Endodermal cell (in vitro differentiated cells): ENCODE data around the gene SPIRE2. TPM values are rescaled to one million over a fixed set of nuclear protein-coding genes. Genes with fewer than 3 reads are reported as not detected.
A peak's percentile ranks its signal among the peaks of the same experiment; 100 is the strongest.

Experiments used
- DNase-seq: peaks from one replicate; pipeline ENCODE4 v3.0.0-alpha.2; 2017
- H3K27ac ChIP-seq: 2 replicates; pipeline ENCODE4 v1.5.1; 2013; ENCODE audit warnings: mild to moderate bottlenecking, low read depth, low read length, moderate library complexity
- H3K27me3 ChIP-seq: 2 replicates; pipeline ENCODE4 v1.6.1; 2013; ENCODE audit warnings: mild to moderate bottlenecking, low read length, moderate library complexity; ENCODE audit not compliant: insufficient read depth, control insufficient read depth, poor library complexity, severe bottlenecking
- H3K36me3 ChIP-seq: 2 replicates; pipeline ENCODE4 v1.7.0; 2013; ENCODE audit warnings: mild to moderate bottlenecking, low read length, moderate library complexity; ENCODE audit not compliant: control insufficient read depth, insufficient read depth
- H3K4me1 ChIP-seq: one replicate; pipeline ENCODE4 v1.7.0; 2013; ENCODE audit warnings: low read length; ENCODE audit not compliant: control insufficient read depth, insufficient read depth
- H3K4me3 ChIP-seq: 2 replicates; pipeline ENCODE4 v1.5.1; 2013; ENCODE audit warnings: mild to moderate bottlenecking, low read length, moderate library complexity
- H3K9ac ChIP-seq: 2 replicates; pipeline ENCODE4 v1.6.1; 2013; ENCODE audit warnings: mild to moderate bottlenecking, low read length, moderate library complexity; ENCODE audit not compliant: poor library complexity, severe bottlenecking; ENCODE audit errors: extremely low read depth
- H3K9me3 ChIP-seq: 2 replicates; pipeline ENCODE4 v1.6.1; 2013; ENCODE audit warnings: mild to moderate bottlenecking, low read length, moderate library complexity; ENCODE audit not compliant: control insufficient read depth
- H3K27ac Mint-ChIP-seq: 2 replicates; pipeline ENCODE4 v1.8.0; 2020; ENCODE audit warnings: mixed read lengths
- H3K27me3 Mint-ChIP-seq: 2 replicates; pipeline ENCODE4 v1.8.0; 2021; ENCODE audit warnings: mild to moderate bottlenecking, mixed read lengths; ENCODE audit not compliant: insufficient read depth
- H3K36me3 Mint-ChIP-seq: 2 replicates; pipeline ENCODE4 v1.8.0; 2020; ENCODE audit warnings: low read depth, mixed read lengths
- H3K4me1 Mint-ChIP-seq: 2 replicates; pipeline ENCODE4 v1.8.0; 2020; ENCODE audit warnings: mixed read lengths
- H3K4me3 Mint-ChIP-seq: 2 replicates; pipeline ENCODE4 v1.8.0; 2020; ENCODE audit warnings: mild to moderate bottlenecking, moderate library complexity, mixed read lengths
- H3K9me3 Mint-ChIP-seq: 2 replicates; pipeline ENCODE4 v1.8.0; 2020; ENCODE audit warnings: mild to moderate bottlenecking, mixed read lengths
- WGBS, 2 experiments: methylation state at CpG; one replicate each; pipeline versions ENCODE4 v1.1.5 to v1.1.7; 2013; ENCODE audit warnings: missing lambda C conversion rate in 2 of 2, mixed read lengths in 1 of 2; ENCODE audit not compliant: insufficient coverage in 1 of 2, insufficient read length in 1 of 2; 5-methylcytosine and 5-hydroxymethylcytosine counted together
- total RNA-seq, 2 donors: library from RNA; stranded (reverse); fragmentation: NEBNext Ultra II Directional in 1 of 2; extraction: Animal tissue kit (Norgen Biotek cat#: 25700) in 1 of 2; gene quantifications; 2 replicates in 1 of 2; 3 replicates in 1 of 2; pipeline ENCODE4 v1.2.1, GENCODE V29; 2021
- TF ChIP-seq, protein P1 (sequence below): fragments of 200-600 bp; sonication (generic); conservative IDR thresholded peaks from 2 replicates; pipeline ENCODE4 v1.5.0; 2021; ENCODE audit warnings: antibody characterized with exemption, mild to moderate bottlenecking

Gene SPIRE2
- total RNA-seq, 2 donors from 2014 or later: 12.8 to 12.9 TPM

DNA sequence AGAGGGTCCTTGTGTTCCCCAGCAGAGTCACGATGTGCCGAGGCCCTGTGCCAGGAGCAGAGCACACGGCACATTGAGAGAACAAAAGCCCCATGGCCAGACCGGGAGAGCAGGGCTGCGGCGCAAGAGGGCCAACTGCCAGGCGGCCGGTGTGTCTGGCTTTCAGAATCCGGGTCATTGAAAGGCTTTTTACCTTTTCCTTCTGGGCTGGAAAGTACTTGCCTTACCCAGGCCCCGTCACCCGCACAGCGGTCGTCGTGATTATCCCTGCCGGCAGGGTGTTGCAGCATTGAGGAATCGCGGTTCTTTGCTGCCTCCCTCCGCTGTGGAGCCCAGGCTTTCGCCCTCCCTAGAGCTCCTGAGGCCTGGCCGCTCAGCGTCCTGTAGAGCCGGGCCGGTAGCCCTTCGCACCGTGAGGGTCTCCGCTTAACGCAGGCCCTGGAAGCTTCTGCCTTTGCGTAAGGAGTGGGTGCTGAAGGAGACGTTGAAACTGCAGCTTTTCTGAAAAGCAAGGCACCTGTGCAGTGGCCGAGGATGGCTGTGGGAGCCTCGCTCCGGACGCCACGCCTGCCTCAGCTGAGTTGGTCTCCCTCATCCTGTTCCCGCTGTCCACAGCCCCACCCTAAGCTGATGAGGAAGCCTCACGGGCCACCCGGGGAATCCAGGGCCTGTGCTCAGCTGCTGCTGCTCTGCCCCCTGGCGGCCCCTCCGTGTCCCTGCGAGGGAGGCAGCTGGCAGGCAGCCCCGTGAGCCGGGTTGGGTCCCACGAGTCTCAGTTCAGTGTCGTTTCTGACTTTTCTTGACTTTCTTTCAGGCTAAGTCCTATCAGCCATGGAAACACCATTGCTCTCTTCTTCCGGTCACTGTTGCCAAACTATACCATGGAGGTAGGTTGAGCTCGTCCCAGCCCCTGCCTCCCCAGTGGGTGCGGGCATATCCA lies 81.8 kb downstream of the SPIRE2 start:
- Histone ChIP-seq H3K27me3 (no peaks in the 10 kb centered on the region), H3K36me3 (peaks cover 62% of the 10 kb centered on the region), H3K9ac (no peak overlapping the region), H3K4me3 (no peak overlapping the region), H3K4me1 (no peaks in the 10 kb centered on the region), H3K9me3 (peaks cover 15% of the 10 kb centered on the region), H3K27ac (no peak overlapping the region)
- H3K27ac Mint-ChIP-seq: peak overlapping the region; percentile 64
- 83% methylated on average over 40 to 47 of the region's 47 CpGs for WGBS, 2 experiments
- H3K9me3 Mint-ChIP-seq: peaks cover 21% of the 10 kb centered on the region
- DNase-seq: peak; percentile 94
- TF ChIP-seq, protein P1, sequence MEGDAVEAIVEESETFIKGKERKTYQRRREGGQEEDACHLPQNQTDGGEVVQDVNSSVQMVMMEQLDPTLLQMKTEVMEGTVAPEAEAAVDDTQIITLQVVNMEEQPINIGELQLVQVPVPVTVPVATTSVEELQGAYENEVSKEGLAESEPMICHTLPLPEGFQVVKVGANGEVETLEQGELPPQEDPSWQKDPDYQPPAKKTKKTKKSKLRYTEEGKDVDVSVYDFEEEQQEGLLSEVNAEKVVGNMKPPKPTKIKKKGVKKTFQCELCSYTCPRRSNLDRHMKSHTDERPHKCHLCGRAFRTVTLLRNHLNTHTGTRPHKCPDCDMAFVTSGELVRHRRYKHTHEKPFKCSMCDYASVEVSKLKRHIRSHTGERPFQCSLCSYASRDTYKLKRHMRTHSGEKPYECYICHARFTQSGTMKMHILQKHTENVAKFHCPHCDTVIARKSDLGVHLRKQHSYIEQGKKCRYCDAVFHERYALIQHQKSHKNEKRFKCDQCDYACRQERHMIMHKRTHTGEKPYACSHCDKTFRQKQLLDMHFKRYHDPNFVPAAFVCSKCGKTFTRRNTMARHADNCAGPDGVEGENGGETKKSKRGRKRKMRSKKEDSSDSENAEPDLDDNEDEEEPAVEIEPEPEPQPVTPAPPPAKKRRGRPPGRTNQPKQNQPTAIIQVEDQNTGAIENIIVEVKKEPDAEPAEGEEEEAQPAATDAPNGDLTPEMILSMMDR: peak; percentile 96
- H3K4me3 Mint-ChIP-seq: no peak overlapping the region
- peaks cover 53% of the 10 kb centered on the region for H3K36me3 Mint-ChIP-seq
- peaks cover 2% of the 10 kb centered on the region for H3K4me1 Mint-ChIP-seq
- H3K27me3 Mint-ChIP-seq: no peaks in the 10 kb centered on the region

DNA sequence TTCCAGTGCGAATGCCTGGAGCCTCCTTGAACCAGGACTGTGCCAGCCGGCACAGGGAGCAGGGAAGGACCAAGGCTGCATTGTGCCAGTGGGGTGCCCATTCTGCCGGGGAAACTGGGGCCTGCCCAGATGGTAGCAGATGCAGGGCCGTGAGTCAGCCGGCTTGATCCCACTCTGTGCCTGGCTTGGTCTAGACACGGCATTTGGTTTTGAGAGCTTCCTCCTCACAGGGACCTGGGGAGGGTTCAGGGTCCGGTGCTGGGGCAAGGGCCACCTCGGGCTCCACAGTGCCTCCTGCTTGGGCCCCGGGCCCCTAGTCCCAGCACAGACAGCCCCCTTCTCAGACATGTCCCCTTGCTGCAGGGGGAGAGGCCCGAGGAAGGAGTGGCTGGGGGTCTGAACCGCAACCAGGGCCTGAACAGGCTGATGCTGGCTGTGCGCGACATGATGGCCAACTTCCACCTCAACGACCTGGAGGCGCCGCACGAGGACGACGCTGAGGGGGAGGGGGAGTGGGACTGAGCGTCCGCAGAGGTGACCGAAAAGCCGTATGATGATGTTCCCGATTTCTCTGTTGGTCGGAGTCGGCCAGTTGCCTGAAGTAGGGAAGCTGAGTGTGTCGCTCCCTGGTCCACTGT lies 82.6 kb downstream of the SPIRE2 start:
- peaks cover 54% of the 10 kb centered on the region for H3K36me3 ChIP-seq
- Mint-ChIP-seq H3K4me3 (no peak overlapping the region), H3K4me1 (peaks cover 2% of the 10 kb centered on the region), H3K9me3 (peaks cover 19% of the 10 kb centered on the region), H3K27ac (no peak overlapping the region), H3K36me3 (peaks cover 46% of the 10 kb centered on the region), H3K27me3 (no peaks in the 10 kb centered on the region)
- H3K4me3 ChIP-seq: no peak overlapping the region
- peaks cover 15% of the 10 kb centered on the region for H3K9me3 ChIP-seq
- TF ChIP-seq, protein P1: no peak
- 95% methylated on average over 21 to 27 of the region's 27 CpGs for WGBS, 2 experiments
- no peak overlapping the region for H3K27ac ChIP-seq
- H3K4me1 ChIP-seq: no peaks in the 10 kb centered on the region
- DNase-seq: no peak
- no peaks in the 10 kb centered on the region for H3K27me3 ChIP-seq
- H3K9ac ChIP-seq: no peak overlapping the region

DNA sequence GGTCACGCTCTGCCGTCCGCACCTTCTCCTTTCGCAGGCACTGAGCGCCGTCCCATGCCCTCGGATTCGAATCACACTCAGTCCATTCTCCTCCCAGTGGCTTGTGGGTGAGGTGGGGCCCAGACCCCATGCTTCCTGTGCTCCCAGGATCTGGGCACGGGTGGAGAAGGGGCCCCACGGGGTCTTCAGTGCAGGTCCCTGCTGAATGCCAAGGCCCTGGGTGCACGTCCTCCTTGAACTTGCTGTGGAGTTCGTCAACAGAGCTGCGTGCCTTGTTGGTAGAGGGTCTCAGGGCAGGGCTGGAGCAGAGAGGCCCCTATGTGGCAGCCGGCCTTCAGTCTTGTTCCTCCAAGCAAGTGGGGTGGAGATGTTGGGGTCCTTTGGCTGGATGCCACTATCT lies 83.1 kb downstream of the SPIRE2 start:
- H3K27me3 Mint-ChIP-seq: no peaks in the 10 kb centered on the region
- no peak overlapping the region for H3K9ac ChIP-seq
- no peak overlapping the region for H3K4me3 Mint-ChIP-seq
- H3K27ac ChIP-seq: no peak overlapping the region
- 91 to 97% methylated on average over 9 to 14 of the region's 14 CpGs for WGBS, 2 experiments
- no peak overlapping the region for H3K4me3 ChIP-seq
- peaks cover 48% of the 10 kb centered on the region for H3K36me3 ChIP-seq
- H3K27ac Mint-ChIP-seq: no peak overlapping the region
- no peaks in the 10 kb centered on the region for H3K27me3 ChIP-seq
- H3K9me3 ChIP-seq: peaks cover 15% of the 10 kb centered on the region
- DNase-seq: no peak
- H3K9me3 Mint-ChIP-seq: peaks cover 15% of the 10 kb centered on the region
- TF ChIP-seq, protein P1: no peak
- peaks cover 40% of the 10 kb centered on the region for H3K36me3 Mint-ChIP-seq
- H3K4me1 ChIP-seq: no peaks in the 10 kb centered on the region
- peaks cover 2% of the 10 kb centered on the region for H3K4me1 Mint-ChIP-seq
